ENCODE results near the gene ARHGEF11. TPM values are rescaled to one million over a fixed set of nuclear protein-coding genes. Genes with fewer than 3 reads are reported as not detected.

The ARHGEF11 gene
- polyA plus RNA-seq, 5 donors, result 29.6 to 40.2 (median 37.0) TPM

GRCh38 chr1:156896490-156897033 lies 149.0 kb downstream of the ARHGEF11 start:
- no peak for DNase-seq

- DNase-seq, result no peak
These were observed 149.6 kb downstream of the ARHGEF11 start for GRCh38 chr1:156895927-156896326.

DNA sequence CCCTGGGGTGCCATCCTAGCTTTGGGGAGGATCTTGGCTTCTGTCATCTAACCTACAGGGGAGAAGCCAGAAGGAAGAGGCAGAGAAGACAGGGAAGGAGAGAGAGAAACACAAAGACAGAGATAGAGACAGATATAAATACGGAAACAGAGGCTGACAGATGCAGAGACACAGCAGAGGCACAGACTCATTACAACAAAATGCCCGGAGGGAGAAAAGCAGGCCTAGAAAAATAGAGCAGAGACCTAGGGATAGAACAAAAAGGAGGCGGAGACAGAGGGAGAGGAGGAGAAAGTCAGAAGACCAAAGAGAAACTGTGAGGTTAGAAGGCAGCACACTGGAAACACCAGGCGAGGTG lies 150.1 kb downstream of the ARHGEF11 start:
- no peak for DNase-seq

DNA sequence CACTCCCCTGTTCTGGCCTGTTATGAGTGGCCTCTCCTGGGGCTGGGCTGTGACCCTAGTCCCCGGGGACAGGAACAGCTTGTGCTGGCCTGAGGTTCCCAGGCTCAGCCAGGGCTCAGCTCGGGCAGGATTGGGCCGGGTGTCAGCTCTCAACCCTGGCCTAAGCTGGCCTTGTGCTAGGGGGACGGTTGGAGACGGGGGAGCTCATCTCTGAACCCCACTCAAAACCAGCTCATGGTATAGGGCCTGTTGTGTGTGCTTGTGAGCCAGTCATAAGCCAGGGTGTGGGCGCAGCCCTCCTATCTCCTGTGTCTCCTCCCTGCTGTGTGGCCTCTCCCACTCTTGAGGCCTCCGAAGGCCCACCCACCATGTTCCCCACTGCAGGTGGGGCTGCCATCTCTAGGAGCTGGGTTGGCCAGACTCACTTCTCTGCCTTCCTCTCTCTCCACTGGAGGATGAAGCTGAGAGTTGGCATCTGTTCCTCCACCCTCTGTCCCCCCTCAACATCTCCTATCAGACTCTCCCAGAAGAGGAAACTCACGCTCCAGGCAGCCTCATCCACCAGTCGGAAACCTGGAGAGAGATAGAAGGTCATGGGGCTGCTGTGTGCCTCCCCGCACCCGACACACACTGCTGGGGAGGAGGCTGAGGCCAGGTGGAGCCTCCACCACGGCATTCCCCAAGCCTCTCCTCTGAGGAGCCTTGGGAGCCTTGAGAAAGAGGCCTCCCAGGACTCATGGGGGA lies 150.7 kb downstream of the ARHGEF11 start:
- no peak for DNase-seq

GRCh38 chr1:156894001-156894400 lies 151.5 kb downstream of the ARHGEF11 start:
- DNase-seq, result no peak

- DNase-seq, result peak; percentile 74 to 80
These were observed 152.2 kb downstream of the ARHGEF11 start, which contains the start of gene PEAR1 for GRCh38 chr1:156893048-156893953. PEAR1 (plus strand) TSS chr1:156893718; CDS start chr1:156903927, 10,209 bp downstream.

DNA sequence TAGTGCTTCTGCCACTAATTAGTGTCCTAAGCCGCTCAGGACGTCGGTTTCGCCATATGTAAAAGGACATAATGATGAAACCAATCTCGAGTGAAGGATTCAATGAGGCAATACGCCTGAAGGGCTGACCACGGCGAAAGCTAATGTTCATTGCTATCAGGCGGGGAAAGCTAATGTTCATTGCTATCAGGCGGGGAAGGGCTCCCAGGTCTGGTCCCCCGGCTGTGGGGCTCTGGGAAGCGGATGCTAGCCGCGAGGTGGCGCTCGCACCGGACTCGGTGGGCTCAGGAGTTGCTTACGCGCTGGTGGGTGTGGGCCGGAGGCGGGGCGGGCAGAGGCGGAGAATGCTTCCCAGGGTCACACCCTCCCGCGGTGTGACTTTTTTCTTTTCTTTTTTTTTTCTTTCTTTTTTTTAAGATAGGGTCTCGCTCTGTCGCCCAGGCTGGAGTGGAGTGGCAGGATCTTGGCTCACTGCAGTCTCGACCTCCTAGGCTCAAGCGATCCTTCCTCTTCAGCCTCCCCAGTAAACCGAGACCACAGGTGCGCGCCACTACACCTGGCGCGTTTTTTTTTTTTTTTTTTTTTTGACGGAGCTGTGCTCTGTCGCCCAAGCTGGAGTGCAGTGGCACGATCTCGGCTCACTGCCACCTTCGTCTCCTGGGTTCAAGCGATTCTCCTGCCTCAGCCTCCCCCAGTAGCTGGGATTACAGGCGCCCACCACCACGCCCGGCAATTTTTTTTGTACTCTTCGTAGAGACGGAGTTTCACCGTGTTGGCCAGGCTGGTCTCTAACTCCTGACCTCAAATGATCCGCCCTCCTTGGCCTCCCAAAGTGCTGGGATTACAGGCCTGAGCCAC lies 153.1 kb downstream of the ARHGEF11 start:
- DNase-seq, result peak; percentile 89 to 92

DNA sequence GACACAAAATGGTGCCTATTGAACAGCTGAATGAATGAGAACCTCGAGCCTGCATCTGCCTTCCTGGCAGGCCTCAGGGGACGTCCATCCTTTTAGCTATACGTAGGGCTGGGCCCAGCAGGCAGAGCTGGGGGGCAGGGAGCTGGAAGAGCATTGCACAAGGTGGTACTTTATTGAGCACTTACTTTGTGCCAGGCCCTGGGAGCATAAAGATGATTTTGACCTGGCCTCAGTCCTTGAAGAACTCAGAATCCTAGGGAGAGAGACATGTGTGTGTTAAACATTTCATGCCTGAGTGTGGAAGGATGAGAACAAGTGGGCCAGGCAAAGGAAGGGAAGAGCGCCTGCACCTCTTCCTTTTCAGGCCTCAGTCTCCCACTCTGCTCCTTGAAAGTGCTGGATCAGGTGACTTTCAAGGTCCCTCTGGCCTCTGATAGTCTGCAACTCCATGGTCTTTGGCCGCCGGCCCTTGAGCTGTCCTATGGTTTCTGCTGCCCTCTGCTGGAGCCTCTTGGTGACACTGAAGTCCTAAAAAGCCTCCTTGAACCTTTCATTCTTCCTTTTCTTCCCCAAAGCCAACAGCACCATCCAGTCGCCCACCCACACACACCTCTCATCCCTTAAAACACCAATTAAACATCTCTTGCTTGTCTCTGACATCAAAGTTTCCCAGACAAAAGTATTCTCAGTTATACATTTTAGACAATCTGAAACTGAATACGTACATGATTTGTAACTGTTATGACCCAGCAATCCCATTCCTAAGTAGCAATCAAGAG lies 155.6 kb downstream of the ARHGEF11 start:
- DNase-seq, result peak; percentile 60 to 77

- no peak for DNase-seq
These were observed 157.8 kb downstream of the ARHGEF11 start for GRCh38 chr1:156887734-156888133.

DNA sequence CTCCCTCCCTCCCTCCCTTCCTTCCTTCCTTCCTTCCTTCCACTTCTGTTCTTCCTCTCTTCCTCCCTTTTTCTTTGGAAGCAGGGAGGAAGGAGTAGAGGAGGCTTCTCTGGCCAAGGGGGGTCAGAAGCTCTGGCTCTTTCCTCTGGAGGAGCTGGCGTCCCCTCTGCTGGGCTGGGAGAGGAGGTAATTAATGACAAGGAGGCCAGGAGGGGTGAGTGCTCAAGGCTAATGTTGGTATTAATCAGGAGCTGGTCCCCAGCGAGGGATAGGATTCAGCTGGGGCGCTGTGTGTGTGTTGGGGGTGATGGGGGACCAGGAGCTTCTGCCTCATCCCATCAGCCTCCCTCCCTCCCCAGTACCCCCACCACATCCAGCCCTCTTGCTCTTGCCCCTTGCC lies 158.2 kb downstream of the ARHGEF11 start:
- no peak for DNase-seq

GRCh38 chr1:156886583-156887281 lies 158.8 kb downstream of the ARHGEF11 start:
- no peak for DNase-seq

DNA sequence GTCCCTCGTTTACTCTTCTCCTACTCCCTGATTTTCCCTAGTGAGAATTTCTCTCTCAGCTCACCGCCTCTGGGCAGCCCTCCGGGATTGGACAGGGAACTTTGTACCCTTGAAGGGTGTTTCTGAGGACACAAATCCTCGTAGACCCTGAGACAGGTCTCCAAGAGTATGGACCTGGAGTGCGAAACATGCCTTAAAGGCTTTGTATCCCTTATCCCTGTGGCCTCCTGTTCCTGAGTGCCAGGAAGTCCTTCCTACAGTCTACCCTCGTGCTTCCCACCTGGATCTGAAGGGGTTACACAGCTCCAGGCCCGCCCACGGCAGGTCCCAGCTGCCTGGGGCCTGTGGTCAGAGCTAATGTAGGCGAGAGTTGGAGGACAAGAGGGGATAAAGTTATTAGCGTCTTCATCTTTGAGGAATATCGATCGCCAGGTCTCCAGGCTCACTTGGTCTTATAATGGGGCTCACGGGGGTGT lies 159.6 kb downstream of the ARHGEF11 start:
- no peak for DNase-seq

- DNase-seq, result no peak
These were observed 160.2 kb downstream of the ARHGEF11 start for GRCh38 chr1:156885314-156885713.

Other genes starting within 250 kb of the ARHGEF11 start
- under 1 TPM; 0.46 to 0.88 (median 0.55) TPM for gene SH2D2A, start 228.9 kb downstream of the ARHGEF11 start, polyA plus RNA-seq (ENCODE audit: insufficient read depth in 1 of 5, insufficient read length in 5 of 5, low replicate concordance in 1 of 5)
- under 1 TPM in 3 of 5 donors, not detected in 2; 0.03 to 0.12 (median 0.05) TPM for gene INSRR, start 186.6 kb downstream of the ARHGEF11 start, polyA plus RNA-seq (ENCODE audit: insufficient read depth in 1 of 5, insufficient read length in 5 of 5, low replicate concordance in 1 of 5)
- gene NTRK1, start 184.9 kb downstream of the ARHGEF11 start, polyA plus RNA-seq (ENCODE audit: insufficient read depth in 1 of 5, insufficient read length in 5 of 5, low replicate concordance in 1 of 5), result under 1 TPM; 0.10 to 0.21 (median 0.18) TPM
- 10 to 100 TPM; 21.9 to 34.1 (median 27.9) TPM for gene PEAR1, start 152.0 kb downstream of the ARHGEF11 start, polyA plus RNA-seq (ENCODE audit: insufficient read depth in 1 of 5, insufficient read length in 5 of 5, low replicate concordance in 1 of 5)
- gene LRRC71, start 125.1 kb downstream of the ARHGEF11 start, polyA plus RNA-seq (ENCODE audit: insufficient read depth in 1 of 5, insufficient read length in 5 of 5, low replicate concordance in 1 of 5), result 1 to 10 TPM in 4 of 5 donors, under 1 TPM in 1; 0.81 to 5.6 (median 3.6) TPM
- gene ETV3L, start 54.1 kb upstream of the ARHGEF11 start, polyA plus RNA-seq (ENCODE audit: insufficient read depth in 1 of 5, insufficient read length in 5 of 5, low replicate concordance in 1 of 5), result under 1 TPM in 1 of 5 donors, not detected in 4; 0.08 TPM
- 10 to 100 TPM; 21.0 to 27.8 (median 22.5) TPM for gene ETV3, start 92.7 kb upstream of the ARHGEF11 start, polyA plus RNA-seq (ENCODE audit: insufficient read depth in 1 of 5, insufficient read length in 5 of 5, low replicate concordance in 1 of 5)

Data from right lung (tissue), 5 donors.